ENCODE measurements around the gene NHLRC1. TPM values are rescaled to one million over a fixed set of nuclear protein-coding genes. Genes with fewer than 3 reads are reported as not detected.

NHLRC1 gene
- total RNA-seq = 1.1 and 1.2 TPM in 2 replicates

DNA sequence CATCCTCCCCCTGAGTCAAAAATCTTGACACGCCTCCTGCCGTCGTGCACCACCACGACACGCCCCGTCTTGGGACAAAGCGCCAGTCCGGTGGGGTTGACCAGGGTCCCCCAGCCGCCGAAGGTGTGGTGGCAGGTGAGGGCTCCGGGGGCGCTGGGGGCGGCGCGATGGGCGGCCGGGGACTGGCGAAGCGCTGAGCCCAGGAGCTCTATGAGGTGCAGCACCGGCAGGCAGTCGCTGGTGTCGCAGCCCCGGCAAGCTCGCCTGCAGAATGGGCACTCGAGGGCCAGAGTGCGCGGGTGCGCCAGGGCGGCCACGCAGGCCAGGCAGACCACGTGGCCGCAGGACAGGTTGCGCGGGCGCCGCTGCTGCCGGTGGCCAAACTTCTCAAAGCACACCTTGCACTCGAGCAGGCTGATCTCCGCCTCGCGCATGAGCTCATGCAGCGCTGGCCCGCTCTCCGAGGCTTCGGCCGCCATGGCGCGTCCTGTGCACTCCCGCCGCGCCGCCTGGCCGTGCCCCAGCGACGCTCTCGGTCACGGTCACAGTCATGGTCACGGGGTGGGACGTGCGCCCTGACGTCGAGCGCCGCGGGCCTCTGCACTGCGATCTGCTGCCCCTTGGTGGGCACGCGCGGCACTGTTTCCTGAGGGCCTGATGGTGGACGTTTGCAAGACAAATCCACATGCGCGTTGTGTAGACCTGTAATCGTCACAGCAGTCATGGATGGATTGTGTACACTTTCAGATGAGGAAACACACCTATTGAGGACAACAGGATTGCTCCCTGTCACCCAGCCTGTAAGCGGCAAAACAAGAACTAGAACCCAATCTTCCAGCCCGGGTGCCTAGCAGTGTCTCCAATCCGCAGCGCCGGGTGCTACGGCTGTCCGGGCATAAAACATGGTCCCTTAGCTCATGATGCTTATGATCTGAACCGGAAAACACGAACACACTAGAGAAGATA is at the start of gene NHLRC1:
NHLRC1 (minus strand) TSS at position 550 of the 966 bp plus-strand sequence; CDS start at position 479, 71 bp downstream.

DNA sequence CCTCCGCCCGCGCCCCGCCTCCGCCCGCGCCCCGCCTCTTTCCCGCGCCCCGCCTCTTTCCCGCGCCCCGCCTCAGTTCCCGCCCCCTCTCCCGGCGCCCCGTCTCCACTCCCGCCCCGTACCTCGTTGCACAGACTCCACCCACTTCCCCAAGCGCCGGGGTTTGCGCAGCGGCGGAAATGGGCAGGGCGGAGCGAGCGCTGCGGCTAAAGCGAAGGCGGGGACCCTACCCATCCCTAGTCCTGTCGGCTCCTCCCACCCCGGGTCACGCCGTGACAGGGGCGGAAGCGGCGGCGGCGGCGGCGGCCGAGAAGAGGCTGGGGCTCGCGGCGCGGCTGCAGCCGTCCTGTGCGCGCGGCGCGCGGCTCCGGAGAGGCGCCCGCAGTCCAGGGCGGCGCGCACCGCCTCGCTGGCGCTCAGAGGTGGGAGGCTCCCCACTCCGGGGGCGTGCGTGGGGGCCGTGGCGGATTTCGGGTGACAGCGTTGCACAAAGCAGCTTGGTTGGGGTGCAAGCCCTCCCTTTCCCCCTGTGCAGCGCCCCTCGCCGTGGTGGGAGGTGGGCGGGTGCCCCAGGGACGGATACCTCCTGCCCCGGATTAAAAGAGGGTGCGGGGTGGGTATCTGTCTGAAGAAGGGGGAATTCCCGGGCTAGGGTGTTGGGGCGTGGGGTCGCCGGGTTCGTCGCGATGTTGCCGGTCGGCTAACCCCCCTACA is 32.8 kb upstream of the NHLRC1 start, which contains the start of gene KDM1B:
KDM1B (plus strand) TSS at position 273 of the 714 bp plus-strand sequence. CDS start 4,474 bp downstream, outside the sequence.

DNA sequence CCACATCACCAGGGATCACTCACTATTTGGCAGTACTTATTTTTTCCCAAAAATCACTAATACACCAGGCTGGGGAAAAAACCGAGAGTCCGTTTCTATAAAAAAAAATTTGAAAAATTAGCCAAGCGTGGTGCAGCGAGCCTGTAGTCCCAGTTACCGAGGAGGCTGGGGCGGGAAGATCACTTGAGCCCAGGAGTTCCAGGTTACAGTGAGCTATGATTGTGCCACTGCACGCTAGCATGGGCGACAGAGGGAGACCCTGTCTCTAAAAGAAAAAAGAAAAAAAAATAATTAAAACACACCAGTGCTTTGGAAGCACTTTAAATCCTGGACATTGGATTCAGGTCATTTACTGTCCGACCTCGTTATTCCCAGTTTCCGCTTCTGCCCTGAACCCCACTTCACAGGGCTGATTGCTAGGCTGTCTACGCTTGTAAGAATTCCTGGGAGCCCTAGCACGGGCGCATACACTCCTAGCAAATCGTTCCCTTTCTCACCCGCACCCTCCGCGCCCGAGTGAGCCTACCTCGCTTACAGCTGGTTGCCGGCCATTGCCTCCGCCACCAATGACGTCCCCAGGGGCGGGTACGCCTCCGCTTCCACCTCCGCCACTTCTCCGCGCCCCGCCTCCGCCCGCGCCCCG is 32.2 kb upstream of the NHLRC1 start, which contains the start of gene TPMT:
TPMT (minus strand) TSS at position 571 of the 643 bp plus-strand sequence. CDS start 5,950 bp downstream, outside the sequence.

Other genes with a start within 250 kb of the NHLRC1 start
- gene KIF13A, start 135.0 kb downstream of the NHLRC1 start, total RNA-seq = 56.0 and 94.0 TPM in 2 replicates
- gene TPMT, start 32.4 kb upstream of the NHLRC1 start, total RNA-seq = 8.3 and 11.4 TPM in 2 replicates
- 6.3 and 18.4 TPM in 2 replicates for gene KDM1B, start 32.7 kb upstream of the NHLRC1 start, total RNA-seq
- gene DEK, start 141.9 kb upstream of the NHLRC1 start, total RNA-seq = 84.1 and 126 TPM in 2 replicates